Ascending aorta (tissue), 2 donors: ENCODE measurements around the gene HDAC9. TPM values are rescaled to one million over a fixed set of nuclear protein-coding genes. Genes with fewer than 3 reads are reported as not detected.

Source experiments
- DNase-seq, 2 donors: peaks; one replicate each; pipeline ENCODE4 v3.0.0-alpha.2; 2019; ENCODE audit warnings: low spot score in 2 of 2
- H3K27ac ChIP-seq, 2 donors: fragments of 200-600 bp; sonication (generic); one replicate each; pipeline ENCODE4 v1.5.1; 2016 to 2017; ENCODE audit warnings: mild to moderate bottlenecking in 1 of 2
- H3K27me3 ChIP-seq: fragments of 200-600 bp; sonication (generic); one replicate; pipeline ENCODE4 v1.5.1; 2017
- H3K36me3 ChIP-seq, 2 donors: fragments of 200-600 bp; sonication (generic); one replicate each; pipeline ENCODE4 v1.5.1; 2016
- H3K4me1 ChIP-seq, 2 donors: fragments of 200-600 bp; sonication (generic); one replicate each; pipeline ENCODE4 v1.5.1; 2016 to 2017; ENCODE audit warnings: mild to moderate bottlenecking in 1 of 2
- H3K4me3 ChIP-seq, 2 donors: fragments of 200-600 bp; sonication (generic); one replicate each; pipeline ENCODE4 v1.5.1; 2016 to 2017; ENCODE audit warnings: mild to moderate bottlenecking in 1 of 2
- H3K9me3 ChIP-seq, 2 donors: fragments of 200-600 bp; sonication (generic); one replicate each; pipeline ENCODE4 v1.5.1; 2016
- CTCF ChIP-seq, 3 experiments: fragments of 200-600 bp in 2 of 3; fragments of 450-650 bp in 1 of 3; sonication (generic) in 2 of 3; IDR thresholded peaks; one replicate each; pipeline ENCODE4 v1.5.1; 2016 to 2019; ENCODE audit warnings: antibody characterized with exemption in 3 of 3, mild to moderate bottlenecking in 1 of 3, moderate library complexity in 1 of 3
- intact Hi-C: fragments of 100-400 bp; cut with DNase I; formaldehyde crosslinking; loops from one replicate; pipeline ENCODE4 v1.15.1; 2023
- total RNA-seq: library from RNA; depleted of rRNA; stranded (reverse); fragments of >200 nt; gene quantifications from one replicate; pipeline ENCODE4 v1.1.0, GENCODE V29; 2016

Gene HDAC9
- total RNA-seq, 1 donor from 2014 or later, result 33.4 TPM

GRCh38 chr7:18905316-18905943 lies 409.9 kb downstream of the HDAC9 start:
- no peak overlapping the region for H3K4me3 ChIP-seq
- TF ChIP-seq CTCF (IDR thresholded peaks at IDR 0.05), result no peak
- H3K4me1 ChIP-seq, result peaks cover 0 to 3% of the 10 kb centered on the region in 2 donors
- no peak for DNase-seq
- no peaks in the 10 kb centered on the region for H3K9me3 ChIP-seq
- no peak overlapping the region for H3K27ac ChIP-seq
- intact Hi-C loops, result loop anchor here (5.0 kb wide), 1 partner anchor 52 kb away; no protein-coding TSS in a partner anchor
- no peaks in the 10 kb centered on the region for H3K36me3 ChIP-seq
- no peaks in the 10 kb centered on the region for H3K27me3 ChIP-seq

GRCh38 chr7:18906901-18907300 lies 411.4 kb downstream of the HDAC9 start:
- no peaks in the 10 kb centered on the region for H3K9me3 ChIP-seq
- no peaks in the 10 kb centered on the region for H3K4me1 ChIP-seq
- DNase-seq, result no peak
- no peak overlapping the region for H3K27ac ChIP-seq
- intact Hi-C loops, result loop anchor here (5.0 kb wide), 1 partner anchor 50 kb away; no protein-coding TSS in a partner anchor
- no peak for TF ChIP-seq CTCF (IDR thresholded peaks at IDR 0.05)
- H3K27me3 ChIP-seq, result no peaks in the 10 kb centered on the region
- H3K36me3 ChIP-seq, result no peaks in the 10 kb centered on the region
- no peak overlapping the region for H3K4me3 ChIP-seq

DNA sequence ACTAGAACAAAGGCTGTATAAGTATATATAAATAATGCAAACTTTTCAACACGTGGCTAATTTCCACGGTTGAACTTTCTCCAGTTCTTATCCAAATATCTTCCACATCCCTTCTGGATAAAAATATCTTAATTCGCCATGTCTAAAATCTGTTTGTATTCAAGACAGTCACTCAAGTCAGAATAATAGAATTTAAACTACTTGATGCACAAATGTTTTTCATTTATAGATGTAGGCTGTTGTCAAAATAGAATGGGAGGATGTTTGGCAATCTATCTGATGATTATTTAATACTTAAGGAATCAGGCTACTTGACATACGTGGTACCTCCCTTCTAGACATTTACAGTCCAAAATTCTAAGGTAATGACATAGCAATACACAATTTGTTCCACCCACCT lies 417.6 kb downstream of the HDAC9 start:
- Histone ChIP-seq H3K36me3 (no peaks in the 10 kb centered on the region), H3K9me3 (no peaks in the 10 kb centered on the region), H3K4me1 (no peaks in the 10 kb centered on the region), H3K27ac (no peak overlapping the region), H3K27me3 (no peaks in the 10 kb centered on the region), H3K4me3 (no peak overlapping the region)
- TF ChIP-seq CTCF (IDR thresholded peaks at IDR 0.05), result no peak
- DNase-seq, result no peak
- intact Hi-C loops, result no loop called here

DNA sequence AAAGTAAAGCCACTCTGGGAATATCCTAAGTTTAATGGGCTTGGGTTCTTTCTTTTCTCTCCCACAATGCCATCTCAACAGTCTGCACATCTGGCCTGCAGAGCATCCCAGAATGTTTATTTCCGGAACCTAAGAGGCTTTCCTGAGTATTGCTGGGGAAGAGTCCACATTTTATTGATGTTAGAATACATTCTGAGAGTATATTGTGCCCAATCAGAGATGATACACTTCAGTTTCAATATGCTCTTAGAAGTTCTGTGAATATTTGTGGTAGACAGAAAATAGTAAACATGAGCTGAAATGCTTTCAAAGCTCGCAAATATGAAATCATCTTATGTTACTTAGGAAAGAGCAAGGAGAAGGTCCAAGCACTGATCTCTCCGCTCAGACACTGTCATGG lies 421.3 kb downstream of the HDAC9 start:
- Histone ChIP-seq H3K9me3 (no peaks in the 10 kb centered on the region), H3K27me3 (no peaks in the 10 kb centered on the region), H3K27ac (no peak overlapping the region), H3K4me1 (no peaks in the 10 kb centered on the region), H3K4me3 (no peak overlapping the region), H3K36me3 (no peaks in the 10 kb centered on the region)
- no peak for DNase-seq
- intact Hi-C loops, result no loop called here
- no peak for TF ChIP-seq CTCF (IDR thresholded peaks at IDR 0.05)

GRCh38 chr7:18927134-18927533 lies 431.6 kb downstream of the HDAC9 start:
- H3K4me3 ChIP-seq, result no peak overlapping the region
- no peak overlapping the region for H3K27ac ChIP-seq
- no peaks in the 10 kb centered on the region for H3K4me1 ChIP-seq
- intact Hi-C loops, result no loop called here
- H3K27me3 ChIP-seq, result no peaks in the 10 kb centered on the region
- no peaks in the 10 kb centered on the region for H3K9me3 ChIP-seq
- no peak for TF ChIP-seq CTCF (IDR thresholded peaks at IDR 0.05)
- no peak for DNase-seq
- no peaks in the 10 kb centered on the region for H3K36me3 ChIP-seq

DNA sequence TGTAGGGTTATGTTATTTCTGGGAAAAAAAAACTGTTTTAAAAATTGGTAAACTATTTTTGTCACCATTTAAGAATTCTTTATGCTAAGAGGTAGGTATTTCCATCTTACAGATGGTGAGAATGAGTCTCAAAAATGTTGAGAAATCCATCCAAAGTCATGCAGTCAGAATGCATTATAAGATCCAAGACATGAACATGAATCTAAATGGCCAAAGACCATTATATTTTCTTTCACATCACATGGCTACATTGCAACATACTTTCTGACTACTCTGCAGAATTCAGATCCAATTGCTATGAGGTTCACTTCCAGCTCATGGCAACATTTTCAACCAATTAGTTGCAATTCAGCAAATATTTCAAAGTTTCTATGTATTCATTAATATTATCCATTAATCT lies 440.7 kb downstream of the HDAC9 start:
- no peak overlapping the region for H3K4me3 ChIP-seq
- no peak for TF ChIP-seq CTCF (IDR thresholded peaks at IDR 0.05)
- peaks cover 0 to 8% of the 10 kb centered on the region in 2 donors for H3K4me1 ChIP-seq
- intact Hi-C loops, result no loop called here
- H3K9me3 ChIP-seq, result no peaks in the 10 kb centered on the region
- H3K27me3 ChIP-seq, result no peaks in the 10 kb centered on the region
- H3K36me3 ChIP-seq, result peaks cover 0 to 3% of the 10 kb centered on the region in 2 donors
- no peak for DNase-seq
- H3K27ac ChIP-seq, result no peak overlapping the region
